HCT116 (cell line): ENCODE results near the gene NSUN7.

ENCODE experiments used
- ATF3 ChIP-seq: IDR thresholded peaks from 2 replicates; pipeline ENCODE4 v1.6.1; 2012
- CTCF ChIP-seq, 3 experiments: fragments of 200-600 bp in 1 of 3; sonication (generic) in 1 of 3; IDR thresholded peaks in 2 of 3; conservative IDR thresholded peaks in 1 of 3; 2 replicates each; pipeline ENCODE4 v1.5.1; 2012 to 2017; ENCODE audit warnings: low read depth in 2 of 3, low read length in 2 of 3, antibody characterized with exemption in 1 of 3, borderline replicate concordance in 1 of 3, control low read depth in 1 of 3, mild to moderate bottlenecking in 1 of 3, mixed read lengths in 1 of 3, mixed run types in 1 of 3, moderate library complexity in 1 of 3; ENCODE audit not compliant: insufficient read depth in 1 of 3
- EZH2 ChIP-seq: fragments of 200-600 bp; sonication (generic); IDR thresholded peaks from 2 replicates; pipeline ENCODE4 v1.6.1; 2017; ENCODE audit warnings: antibody characterized with exemption, mixed run types
- EZH2phosphoT487 ChIP-seq: fragments of 200-600 bp; IDR thresholded peaks from 2 replicates; pipeline ENCODE4 v1.6.1; 2018; ENCODE audit warnings: antibody characterized with exemption, borderline replicate concordance
- MAX ChIP-seq: IDR thresholded peaks from 2 replicates; pipeline ENCODE4 v1.6.1; 2012
- POLR2A ChIP-seq: IDR thresholded peaks from 2 replicates; pipeline ENCODE4 v1.7.0; 2011; ENCODE audit warnings: borderline replicate concordance; ENCODE audit not compliant: insufficient read depth, insufficient read length; ENCODE audit errors: extremely low read depth
- RAD21 ChIP-seq: IDR thresholded peaks from 2 replicates; pipeline ENCODE4 v1.6.1; 2012; ENCODE audit warnings: low read depth, mild to moderate bottlenecking
- TCF7L2 ChIP-seq: IDR thresholded peaks from 2 replicates; pipeline ENCODE4 v1.7.0; 2011; ENCODE audit warnings: borderline replicate concordance, inconsistent platforms; ENCODE audit not compliant: insufficient read depth, insufficient read length; ENCODE audit errors: extremely low read depth
- YY1 ChIP-seq: IDR thresholded peaks from 2 replicates; pipeline ENCODE4 v1.6.1; 2011; ENCODE audit warnings: low read length, low read depth, moderate library complexity, mild to moderate bottlenecking; ENCODE audit not compliant: insufficient replicate concordance; ENCODE audit errors: extremely low read depth
- ZFX ChIP-seq: fragments of 450-650 bp; IDR thresholded peaks from 2 replicates; pipeline ENCODE4 v1.6.1; 2017
- ZNF274 ChIP-seq: fragments of 200-500 bp; sonication (Bioruptor generic); IDR thresholded peaks from 2 replicates; pipeline ENCODE4 v1.6.1; 2014; ENCODE audit warnings: mild to moderate bottlenecking, low read depth, low read length, inconsistent platforms

- TF ChIP-seq EZH2 (no peak), YY1 (no peak), ATF3 (no peak), CTCF (IDR thresholded peaks at IDR 0.05 in 2 of 3, conservative IDR thresholded peaks at IDR 0.05 in 1 of 3; ENCODE audit: borderline replicate concordance in 1 of 3, insufficient read depth in 1 of 3, low read depth in 2 of 3, low read length in 2 of 3) (no peak), POLR2A (no peak), RAD21 (no peak), ZFX (no peak), TCF7L2 (no peak), EZH2phosphoT487 (no peak), MAX (no peak), ZNF274 (no peak)
Observed at GRCh38 chr4:40831146-40831907, 81.6 kb downstream of the NSUN7 start.
